ENCODE data around the gene ZNF502. TPM values are rescaled to one million over a fixed set of nuclear protein-coding genes. Genes with fewer than 3 reads are reported as not detected.

The ZNF502 gene
- total RNA-seq, 2 donors from 2014 or later, result 2.3 TPM

Other genes with a start within 250 kb of the ZNF502 start
- 1 to 10 TPM; 4.9 to 7.8 TPM for gene ZNF445, start 235.0 kb upstream of the ZNF502 start, total RNA-seq
- gene ZKSCAN7, start 157.5 kb upstream of the ZNF502 start, total RNA-seq, result 1 to 10 TPM; 3.3 to 7.0 TPM
- gene ZNF660, start 127.7 kb upstream of the ZNF502 start, total RNA-seq, result 1 to 10 TPM; 2.1 to 6.3 TPM
- gene ZNF197, start 87.6 kb upstream of the ZNF502 start, total RNA-seq, result 10 to 100 TPM; 10.9 to 17.1 TPM
- gene ZNF35, start 63.9 kb upstream of the ZNF502 start, total RNA-seq, result 1 to 10 TPM; 3.1 to 7.9 TPM
- 1 to 10 TPM; 3.1 to 7.6 TPM for gene ZNF501, start 17.0 kb downstream of the ZNF502 start, total RNA-seq
- 10 to 100 TPM; 10.5 to 13.7 TPM for gene KIAA1143, start 49.0 kb downstream of the ZNF502 start, total RNA-seq
- under 1 TPM in 1 of 2 donors, not detected in 1; 0.78 TPM for gene KIF15, start 49.1 kb downstream of the ZNF502 start, total RNA-seq
- 10 to 100 TPM; 14.3 to 18.1 TPM for gene TMEM42, start 149.3 kb downstream of the ZNF502 start, total RNA-seq
- not detected for gene TGM4, start 161.9 kb downstream of the ZNF502 start, total RNA-seq